ENCODE results near the gene FAM111A.

Gene FAM111A

GRCh38 chr11:59201353-59201752, 58.7 kb downstream of the FAM111A start:
- DNase-seq: no peak
